ENCODE data around the gene CNTNAP2.

Gene CNTNAP2

DNA sequence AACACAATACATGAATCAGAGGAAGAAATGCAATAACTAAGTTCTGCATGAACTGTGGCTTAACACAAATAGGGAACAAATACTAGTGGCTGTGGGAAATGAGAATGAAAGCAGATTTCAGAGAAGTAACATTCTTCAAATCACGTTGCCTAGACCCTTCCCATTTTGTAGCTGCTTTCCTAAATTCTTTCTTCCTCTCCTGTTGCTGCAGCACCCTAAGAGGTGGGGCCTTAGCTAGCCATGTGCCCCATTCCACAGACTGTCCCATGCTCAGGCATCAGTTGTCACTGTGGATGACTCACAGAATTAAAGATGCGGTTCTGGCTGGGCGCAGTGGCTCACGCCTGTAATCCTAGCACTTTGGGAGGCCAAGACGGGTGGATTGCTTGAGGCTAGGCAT, 1769.3 kb downstream of the CNTNAP2 start:
- H3K4me3 ChIP-seq (ENCODE audit: control insufficient read depth, low read depth, low read length), result no peak overlapping the region
- TF ChIP-seq CTCF (conservative IDR thresholded peaks at IDR 0.05; ENCODE audit: control insufficient read depth, insufficient read depth, low read depth, low read length), result no peak
- DNase-seq (ENCODE audit: low read depth), result no peak

GRCh38 chr7:147894271-147894670, 1777.7 kb downstream of the CNTNAP2 start:
- DNase-seq (ENCODE audit: low read depth), result no peak
- no peak overlapping the region for H3K4me3 ChIP-seq (ENCODE audit: control insufficient read depth, low read depth, low read length)
- TF ChIP-seq CTCF (conservative IDR thresholded peaks at IDR 0.05; ENCODE audit: control insufficient read depth, insufficient read depth, low read depth, low read length), result no peak

GRCh38 chr7:147896121-147896520, 1779.5 kb downstream of the CNTNAP2 start:
- H3K4me3 ChIP-seq (ENCODE audit: control insufficient read depth, low read depth, low read length), result no peak overlapping the region
- no peak for TF ChIP-seq CTCF (conservative IDR thresholded peaks at IDR 0.05; ENCODE audit: control insufficient read depth, insufficient read depth, low read depth, low read length)
- DNase-seq (ENCODE audit: low read depth), result no peak

GRCh38 chr7:147903536-147904218, 1787.1 kb downstream of the CNTNAP2 start:
- no peak for DNase-seq (ENCODE audit: low read depth)
- no peak overlapping the region for H3K4me3 ChIP-seq (ENCODE audit: control insufficient read depth, low read depth, low read length)
- TF ChIP-seq CTCF (conservative IDR thresholded peaks at IDR 0.05; ENCODE audit: control insufficient read depth, insufficient read depth, low read depth, low read length), result no peak

DNA sequence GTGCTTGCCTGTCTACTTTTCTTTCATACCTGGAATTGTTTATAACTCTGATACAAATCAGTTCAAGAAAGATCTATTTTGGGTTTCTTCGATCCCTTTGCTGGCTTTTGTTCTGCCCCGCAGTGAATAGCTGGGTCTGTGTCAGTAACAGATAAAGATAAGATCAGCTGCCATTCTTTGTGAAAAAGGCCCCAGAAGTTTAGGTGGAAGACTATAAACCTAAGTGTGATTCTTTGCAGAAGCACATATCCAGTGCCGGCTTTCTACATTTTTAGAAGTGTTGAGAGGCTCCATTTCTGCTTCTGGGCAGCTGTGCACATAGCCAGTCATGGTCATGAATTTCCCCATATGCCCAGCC, 1787.6 kb downstream of the CNTNAP2 start:
- no peak overlapping the region for H3K4me3 ChIP-seq (ENCODE audit: control insufficient read depth, low read depth, low read length)
- DNase-seq (ENCODE audit: low read depth), result no peak
- TF ChIP-seq CTCF (conservative IDR thresholded peaks at IDR 0.05; ENCODE audit: control insufficient read depth, insufficient read depth, low read depth, low read length), result no peak

DNA sequence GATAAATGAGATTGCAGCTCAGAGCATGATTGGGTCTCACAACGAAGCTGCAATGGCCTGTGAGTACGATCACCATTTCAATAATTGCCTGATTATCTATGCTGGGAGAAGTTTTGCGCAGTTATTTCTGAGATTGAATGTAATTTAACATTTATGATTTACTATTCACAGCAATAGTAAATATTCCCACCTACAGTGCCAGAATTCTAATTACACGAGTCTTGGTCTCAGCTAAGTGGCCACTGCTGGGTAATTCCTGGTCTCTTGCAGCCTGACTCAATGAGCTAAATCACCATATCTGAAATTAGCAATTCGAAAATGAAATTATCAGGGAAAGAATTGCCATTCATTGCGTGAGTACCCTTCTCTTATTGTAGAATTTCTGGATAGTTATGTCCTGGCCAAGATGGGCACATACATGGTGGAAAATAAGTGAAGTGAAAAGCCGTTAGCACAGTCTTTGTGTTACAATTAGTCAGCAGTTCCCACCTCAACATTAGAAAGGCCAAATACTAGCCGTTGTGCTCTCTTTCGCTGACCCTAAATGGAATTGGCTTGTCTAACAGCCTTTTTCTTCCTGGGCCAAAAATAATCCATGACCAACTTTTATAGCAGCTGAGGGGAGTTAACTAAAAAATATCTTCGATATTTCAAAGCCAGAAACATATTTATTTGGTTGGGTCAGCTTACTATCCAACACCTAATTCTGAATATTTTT, 1793.0 kb downstream of the CNTNAP2 start:
- no peak for DNase-seq (ENCODE audit: low read depth)
- TF ChIP-seq CTCF (conservative IDR thresholded peaks at IDR 0.05; ENCODE audit: control insufficient read depth, insufficient read depth, low read depth, low read length), result no peak
- no peak overlapping the region for H3K4me3 ChIP-seq (ENCODE audit: control insufficient read depth, low read depth, low read length)

Data from fibroblast of mammary gland (primary cell).